Thoracic aorta (tissue), 2 donors: ENCODE data around the gene COPS2. TPM values are rescaled to one million over a fixed set of nuclear protein-coding genes. Genes with fewer than 3 reads are reported as not detected.
A peak's percentile ranks its signal among the peaks of the same experiment; 100 is the strongest.

Experiments
- ATAC-seq: fragments of 150-250 bp; one replicate; pipeline ENCODE4 v1.8.0; 2017; ENCODE audit warnings: low read depth; ENCODE audit not compliant: insufficient number of reproducible peaks, low FRiP score
- DNase-seq: peaks from one replicate; pipeline ENCODE4 v3.0.0-alpha.2; 2020; ENCODE audit warnings: low spot score
- H3K27ac ChIP-seq, 2 donors: fragments of 200-600 bp; sonication (generic); 1 replicate in 1 of 2; 2 replicates in 1 of 2; pipeline ENCODE4 v1.5.1; 2016; ENCODE audit warnings: mild to moderate bottlenecking in 2 of 2, moderate library complexity in 2 of 2
- H3K27me3 ChIP-seq: fragments of 200-600 bp; sonication (generic); replicated peaks from 2 replicates; pipeline ENCODE4 v1.6.0; 2016; ENCODE audit warnings: mild to moderate bottlenecking; ENCODE audit not compliant: insufficient read depth
- H3K36me3 ChIP-seq: fragments of 200-600 bp; sonication (generic); one replicate; pipeline ENCODE4 v1.5.1; 2016
- H3K4me1 ChIP-seq, 2 donors: fragments of 200-600 bp; sonication (generic); 1 replicate in 1 of 2; 2 replicates in 1 of 2; pipeline versions ENCODE4 v1.5.1 to v1.6.0; 2016; ENCODE audit warnings: low read depth in 2 of 2, mild to moderate bottlenecking in 1 of 2; ENCODE audit not compliant: control insufficient read depth in 1 of 2
- H3K4me3 ChIP-seq: fragments of 200-600 bp; sonication (generic); 2 replicates; pipeline ENCODE4 v1.5.1; 2016; ENCODE audit warnings: mild to moderate bottlenecking
- H3K9me3 ChIP-seq: fragments of 200-600 bp; sonication (generic); 2 replicates; pipeline ENCODE4 v1.5.1; 2016
- total RNA-seq, 2 donors: library from RNA; depleted of rRNA; stranded (reverse); fragments of >200 nt; gene quantifications; one replicate each; pipeline versions ENCODE4 v1.1.0 to v1.2.3, GENCODE V29; 2016
- TF ChIP-seq, protein P1 (sequence below): fragments of 200-600 bp; sonication (generic); IDR thresholded peaks from one replicate; pipeline ENCODE4 v1.5.1; 2019; ENCODE audit warnings: antibody characterized with exemption

The COPS2 gene
- total RNA-seq, 2 donors from 2014 or later = 31.3 to 71.3 TPM

- DNase-seq (no peak), ATAC-seq (no peak)
- H3K4me1 ChIP-seq = peaks cover 21 to 44% of the 10 kb centered on the region in 2 donors
- H3K27ac ChIP-seq = no peak overlapping the region
- TF ChIP-seq, protein P1, sequence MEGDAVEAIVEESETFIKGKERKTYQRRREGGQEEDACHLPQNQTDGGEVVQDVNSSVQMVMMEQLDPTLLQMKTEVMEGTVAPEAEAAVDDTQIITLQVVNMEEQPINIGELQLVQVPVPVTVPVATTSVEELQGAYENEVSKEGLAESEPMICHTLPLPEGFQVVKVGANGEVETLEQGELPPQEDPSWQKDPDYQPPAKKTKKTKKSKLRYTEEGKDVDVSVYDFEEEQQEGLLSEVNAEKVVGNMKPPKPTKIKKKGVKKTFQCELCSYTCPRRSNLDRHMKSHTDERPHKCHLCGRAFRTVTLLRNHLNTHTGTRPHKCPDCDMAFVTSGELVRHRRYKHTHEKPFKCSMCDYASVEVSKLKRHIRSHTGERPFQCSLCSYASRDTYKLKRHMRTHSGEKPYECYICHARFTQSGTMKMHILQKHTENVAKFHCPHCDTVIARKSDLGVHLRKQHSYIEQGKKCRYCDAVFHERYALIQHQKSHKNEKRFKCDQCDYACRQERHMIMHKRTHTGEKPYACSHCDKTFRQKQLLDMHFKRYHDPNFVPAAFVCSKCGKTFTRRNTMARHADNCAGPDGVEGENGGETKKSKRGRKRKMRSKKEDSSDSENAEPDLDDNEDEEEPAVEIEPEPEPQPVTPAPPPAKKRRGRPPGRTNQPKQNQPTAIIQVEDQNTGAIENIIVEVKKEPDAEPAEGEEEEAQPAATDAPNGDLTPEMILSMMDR = no peak
- H3K4me3 ChIP-seq = no peak overlapping the region
- H3K27me3 ChIP-seq = no peaks in the 10 kb centered on the region
- no peaks in the 10 kb centered on the region for H3K36me3 ChIP-seq
- no peaks in the 10 kb centered on the region for H3K9me3 ChIP-seq
Measured at GRCh38 chr15:49148727-49149126, 6.7 kb downstream of the COPS2 start.

DNA sequence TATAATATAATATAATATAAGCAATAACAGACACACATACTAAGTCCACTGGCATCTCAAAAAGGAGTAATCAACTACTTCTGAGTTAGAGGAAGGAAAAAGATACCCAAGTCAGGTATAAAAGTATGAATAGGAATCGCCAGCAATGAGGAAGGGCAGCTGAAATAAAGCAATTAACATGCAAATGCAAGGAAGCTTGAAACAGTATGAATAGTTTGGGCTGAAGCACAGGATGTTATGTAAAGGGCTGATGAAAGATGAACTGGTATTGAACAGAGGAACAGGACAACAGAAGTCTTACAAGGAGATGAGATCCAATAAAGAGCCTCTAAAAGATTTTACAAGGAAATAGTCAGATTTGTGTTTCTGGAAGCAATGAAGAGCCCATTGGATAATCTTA lies 7.1 kb downstream of the COPS2 start:
- TF ChIP-seq, protein P1 = no peak
- H3K4me3 ChIP-seq = no peak overlapping the region
- DNase-seq (no peak), ATAC-seq (no peak)
- no peaks in the 10 kb centered on the region for H3K27me3 ChIP-seq
- no peak overlapping the region for H3K27ac ChIP-seq
- peaks cover 17 to 41% of the 10 kb centered on the region in 2 donors for H3K4me1 ChIP-seq
- no peaks in the 10 kb centered on the region for H3K9me3 ChIP-seq
- H3K36me3 ChIP-seq = peaks cover 4% of the 10 kb centered on the region

DNA sequence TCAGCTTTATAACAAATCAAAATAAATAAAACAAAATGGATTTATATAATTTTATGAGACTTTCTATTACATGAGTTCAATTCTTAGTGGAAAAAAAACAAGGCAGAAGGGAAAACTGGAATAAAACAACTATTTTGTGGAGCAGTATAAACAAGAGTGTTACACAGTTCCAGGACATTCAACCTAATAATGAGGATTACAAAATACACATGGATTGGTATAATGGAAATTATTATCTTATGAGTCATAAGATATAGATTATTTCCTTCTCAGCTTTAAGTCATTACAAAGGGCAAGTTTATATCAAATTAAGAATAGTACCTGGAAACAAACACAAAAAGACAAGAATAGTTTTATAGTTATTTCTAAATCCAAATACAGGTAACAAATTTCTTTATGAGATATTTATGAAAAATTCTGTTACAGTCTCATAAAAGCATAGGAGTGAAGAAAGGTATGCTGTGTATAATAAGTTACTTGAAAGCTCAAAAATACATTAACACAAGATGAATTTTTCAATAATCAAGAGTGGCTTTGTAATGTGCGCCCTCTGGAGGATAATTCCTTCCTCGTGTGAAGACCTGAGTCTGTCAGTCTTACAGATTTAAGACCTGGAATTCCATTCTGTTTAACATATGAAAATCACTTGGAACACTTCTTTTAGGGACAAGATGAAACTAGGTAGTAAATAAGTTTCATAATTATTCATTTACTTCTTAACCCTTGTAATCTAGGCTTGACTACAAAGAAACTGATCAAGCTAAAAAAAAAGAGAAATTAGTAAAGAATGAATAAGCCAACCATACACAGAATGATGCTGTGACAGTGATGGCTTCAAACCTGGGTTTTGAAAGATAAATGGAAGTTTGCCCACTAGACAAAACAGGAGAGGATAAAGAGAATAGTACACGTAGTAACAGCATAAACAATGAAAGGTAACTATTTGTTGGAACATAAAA lies 9.5 kb downstream of the COPS2 start:
- Histone ChIP-seq H3K36me3 (peaks cover 13% of the 10 kb centered on the region), H3K27ac (no peak overlapping the region), H3K4me1 (peaks cover 11 to 35% of the 10 kb centered on the region in 2 donors), H3K4me3 (no peak overlapping the region), H3K9me3 (no peaks in the 10 kb centered on the region), H3K27me3 (no peaks in the 10 kb centered on the region)
- DNase-seq (no peak), ATAC-seq (no peak)
- TF ChIP-seq, protein P1 = peak; percentile 35

DNA sequence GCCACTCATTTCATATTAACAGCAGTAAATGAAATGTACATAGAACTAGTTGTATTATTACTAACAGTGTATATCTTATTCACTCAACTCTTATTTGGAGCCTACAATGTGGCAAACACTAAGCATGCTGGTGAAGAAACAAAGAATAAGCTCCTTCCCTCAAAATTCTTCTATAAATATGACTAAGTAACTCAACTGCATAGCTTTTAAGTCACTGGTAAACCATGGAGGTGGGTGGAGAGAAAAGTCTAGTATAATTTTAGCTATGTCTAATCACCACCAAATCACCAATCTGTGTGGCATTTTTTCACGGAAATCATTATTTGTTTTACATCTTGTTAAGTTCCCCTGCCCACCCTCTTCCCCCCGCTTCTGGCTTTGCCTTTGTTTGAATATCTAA lies 17.5 kb downstream of the COPS2 start:
- Histone ChIP-seq H3K4me3 (no peak overlapping the region), H3K27ac (no peak overlapping the region), H3K4me1 (no peaks in the 10 kb centered on the region), H3K9me3 (no peaks in the 10 kb centered on the region), H3K27me3 (no peaks in the 10 kb centered on the region), H3K36me3 (peaks cover 41% of the 10 kb centered on the region)
- no peak for ATAC-seq
- no peak for DNase-seq
- TF ChIP-seq, protein P1 = no peak

DNA sequence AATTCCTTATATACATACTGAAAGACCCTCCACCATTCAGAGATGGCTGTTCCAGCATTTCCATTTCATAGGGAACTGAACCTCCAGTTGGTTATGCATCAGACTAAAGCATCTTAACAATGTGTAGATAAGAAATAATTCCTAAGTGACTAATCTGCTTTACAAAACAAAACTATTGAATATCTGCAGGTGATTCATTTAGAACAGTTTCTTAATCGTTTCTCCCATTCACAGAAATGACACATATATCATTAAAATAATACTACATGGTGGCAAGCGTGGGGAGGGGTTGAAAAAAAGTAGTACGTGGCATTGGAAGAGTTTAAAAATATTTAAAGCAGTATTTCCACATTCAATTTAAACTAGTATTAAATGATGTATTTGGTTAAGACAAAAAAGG lies 19.5 kb downstream of the COPS2 start:
- DNase-seq = no peak
- Histone ChIP-seq H3K4me3 (no peak overlapping the region), H3K27me3 (no peaks in the 10 kb centered on the region), H3K4me1 (no peaks in the 10 kb centered on the region), H3K9me3 (no peaks in the 10 kb centered on the region), H3K36me3 (peaks cover 36% of the 10 kb centered on the region), H3K27ac (no peak overlapping the region)
- no peak for ATAC-seq
- TF ChIP-seq, protein P1 = no peak
